HG03460 (cell line): Measurements from ENCODE around the gene NLRP14.

Source experiments
- ATAC-seq: cut with Tn5 transposase; IDR thresholded peaks from one replicate; pipeline ENCODE4 v1.9.1; 2021; ENCODE audit not compliant: unreplicated experiment

Gene NLRP14

GRCh38 chr11:7020183-7020917, at the start of gene NLRP14, which contains the start of gene ZNF214:
Gene NLRP14 (plus strand): TSS chr11:7020479. CDS start chr11:7038587, 18,108 bp downstream.
Gene ZNF214 (minus strand): TSS chr11:7020346. CDS start chr11:7002835, 17,511 bp downstream.
- ATAC-seq, result no peak

GRCh38 chr11:6979365-6979764, 40.9 kb upstream of the NLRP14 start:
- ATAC-seq, result no peak

- ATAC-seq, result no peak
These were observed 33.8 kb upstream of the NLRP14 start for GRCh38 chr11:6986487-6986886.

GRCh38 chr11:6988506-6988905, 31.8 kb upstream of the NLRP14 start:
- no peak for ATAC-seq

GRCh38 chr11:6991227-6991626, 29.1 kb upstream of the NLRP14 start:
- no peak for ATAC-seq

GRCh38 chr11:6992026-6992425, 28.3 kb upstream of the NLRP14 start:
- no peak for ATAC-seq

GRCh38 chr11:6992457-6993417, 27.5 kb upstream of the NLRP14 start:
- no peak for ATAC-seq

GRCh38 chr11:6995703-6996102, 24.6 kb upstream of the NLRP14 start:
- no peak for ATAC-seq

GRCh38 chr11:7004482-7004881, 15.8 kb upstream of the NLRP14 start:
- no peak for ATAC-seq

GRCh38 chr11:7014118-7014517, 6.2 kb upstream of the NLRP14 start:
- ATAC-seq, result no peak

- no peak for ATAC-seq
These were observed 4.3 kb upstream of the NLRP14 start for GRCh38 chr11:7016011-7016410.

- ATAC-seq, result no peak
These were observed 638 bp upstream of the NLRP14 start for GRCh38 chr11:7019500-7020182.

- ATAC-seq, result no peak
These were observed 1.0 kb downstream of the NLRP14 start for GRCh38 chr11:7021318-7021717.

GRCh38 chr11:7028141-7028540, 7.9 kb downstream of the NLRP14 start:
- no peak for ATAC-seq

- ATAC-seq, result no peak
These were observed 10.6 kb downstream of the NLRP14 start for GRCh38 chr11:7030836-7031235.

- ATAC-seq, result no peak
These were observed 11.2 kb downstream of the NLRP14 start for GRCh38 chr11:7031471-7031871.

- no peak for ATAC-seq
These were observed 12.4 kb downstream of the NLRP14 start for GRCh38 chr11:7032692-7033091.

- no peak for ATAC-seq
These were observed 13.7 kb downstream of the NLRP14 start for GRCh38 chr11:7034019-7034418.

GRCh38 chr11:7046474-7047175, 26.3 kb downstream of the NLRP14 start:
- ATAC-seq, result no peak

GRCh38 chr11:7050191-7050590, 29.9 kb downstream of the NLRP14 start:
- no peak for ATAC-seq
